IMR-90 (cell line): Measurements from ENCODE around the gene DCST2.

ENCODE experiments used
- MAZ ChIP-seq: IDR thresholded peaks from 2 replicates; pipeline ENCODE4 v1.6.1; 2012; ENCODE audit warnings: low read depth, mild to moderate bottlenecking, low read length, improper control_type of control experiment, moderate library complexity, borderline replicate concordance
- RAD21 ChIP-seq: IDR thresholded peaks from 2 replicates; pipeline ENCODE4 v1.6.1; 2012; ENCODE audit warnings: low read length, improper control_type of control experiment
- TF ChIP-seq, protein P1 (sequence below): conservative IDR thresholded peaks from 2 replicates; pipeline ENCODE4 v1.5.1; 2012; ENCODE audit warnings: mild to moderate bottlenecking, low read depth, low read length, improper control_type of control experiment
- TF ChIP-seq, protein P2 (sequence below): fragments of 150-350 bp; IDR thresholded peaks from 2 replicates; pipeline ENCODE4 v1.6.1; 2017; ENCODE audit warnings: mild to moderate bottlenecking, antibody characterized with exemption, low read length, low read depth

DNA sequence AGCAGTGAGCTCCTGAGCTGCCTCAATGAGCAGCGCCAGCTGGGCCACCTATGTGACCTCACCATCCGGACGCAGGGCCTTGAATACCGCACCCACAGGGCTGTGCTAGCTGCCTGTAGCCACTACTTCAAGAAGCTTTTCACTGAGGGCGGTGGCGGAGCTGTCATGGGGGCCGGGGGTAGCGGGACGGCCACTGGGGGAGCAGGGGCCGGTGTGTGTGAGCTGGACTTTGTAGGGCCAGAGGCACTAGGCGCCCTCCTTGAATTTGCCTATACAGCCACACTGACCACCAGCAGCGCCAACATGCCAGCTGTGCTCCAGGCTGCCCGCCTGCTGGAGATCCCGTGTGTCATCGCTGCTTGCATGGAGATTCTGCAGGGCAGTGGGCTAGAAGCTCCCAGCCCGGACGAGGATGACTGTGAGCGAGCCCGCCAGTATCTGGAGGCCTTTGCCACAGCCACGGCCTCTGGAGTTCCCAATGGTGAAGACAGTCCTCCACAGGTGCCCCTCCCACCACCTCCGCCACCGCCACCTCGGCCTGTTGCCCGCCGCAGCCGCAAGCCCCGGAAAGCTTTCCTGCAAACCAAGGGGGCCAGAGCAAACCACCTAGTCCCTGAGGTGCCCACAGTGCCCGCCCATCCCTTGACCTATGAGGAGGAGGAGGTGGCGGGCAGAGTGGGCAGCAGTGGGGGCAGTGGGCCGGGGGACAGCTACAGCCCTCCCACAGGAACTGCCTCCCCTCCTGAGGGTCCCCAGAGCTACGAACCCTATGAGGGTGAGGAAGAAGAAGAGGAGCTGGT is 18.7 kb downstream of the DCST2 start:
- TF ChIP-seq, protein P1, sequence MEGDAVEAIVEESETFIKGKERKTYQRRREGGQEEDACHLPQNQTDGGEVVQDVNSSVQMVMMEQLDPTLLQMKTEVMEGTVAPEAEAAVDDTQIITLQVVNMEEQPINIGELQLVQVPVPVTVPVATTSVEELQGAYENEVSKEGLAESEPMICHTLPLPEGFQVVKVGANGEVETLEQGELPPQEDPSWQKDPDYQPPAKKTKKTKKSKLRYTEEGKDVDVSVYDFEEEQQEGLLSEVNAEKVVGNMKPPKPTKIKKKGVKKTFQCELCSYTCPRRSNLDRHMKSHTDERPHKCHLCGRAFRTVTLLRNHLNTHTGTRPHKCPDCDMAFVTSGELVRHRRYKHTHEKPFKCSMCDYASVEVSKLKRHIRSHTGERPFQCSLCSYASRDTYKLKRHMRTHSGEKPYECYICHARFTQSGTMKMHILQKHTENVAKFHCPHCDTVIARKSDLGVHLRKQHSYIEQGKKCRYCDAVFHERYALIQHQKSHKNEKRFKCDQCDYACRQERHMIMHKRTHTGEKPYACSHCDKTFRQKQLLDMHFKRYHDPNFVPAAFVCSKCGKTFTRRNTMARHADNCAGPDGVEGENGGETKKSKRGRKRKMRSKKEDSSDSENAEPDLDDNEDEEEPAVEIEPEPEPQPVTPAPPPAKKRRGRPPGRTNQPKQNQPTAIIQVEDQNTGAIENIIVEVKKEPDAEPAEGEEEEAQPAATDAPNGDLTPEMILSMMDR = no peak
- TF ChIP-seq RAD21 (no peak), MAZ (no peak)
- TF ChIP-seq, protein P2, sequence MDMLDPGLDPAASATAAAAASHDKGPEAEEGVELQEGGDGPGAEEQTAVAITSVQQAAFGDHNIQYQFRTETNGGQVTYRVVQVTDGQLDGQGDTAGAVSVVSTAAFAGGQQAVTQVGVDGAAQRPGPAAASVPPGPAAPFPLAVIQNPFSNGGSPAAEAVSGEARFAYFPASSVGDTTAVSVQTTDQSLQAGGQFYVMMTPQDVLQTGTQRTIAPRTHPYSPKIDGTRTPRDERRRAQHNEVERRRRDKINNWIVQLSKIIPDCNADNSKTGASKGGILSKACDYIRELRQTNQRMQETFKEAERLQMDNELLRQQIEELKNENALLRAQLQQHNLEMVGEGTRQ = no peak
